Measurements from ENCODE around the gene ADRA2C. TPM values are rescaled to one million over a fixed set of nuclear protein-coding genes. Genes with fewer than 3 reads are reported as not detected.

Gene ADRA2C
- total RNA-seq, 4 donors from 2014 or later = 0.61 to 4.6 (median 3.6) TPM

- no peaks in the 10 kb centered on the region for H3K9me3 ChIP-seq
- no peak overlapping the region for H3K27ac ChIP-seq
- H3K4me3 ChIP-seq = no peak overlapping the region
- WGBS, 2 donors = 13 to 16% methylated on average over 14 of the region's 14 CpGs
- TF ChIP-seq CTCF (IDR thresholded peaks at IDR 0.05) = no peak
- no peak for TF ChIP-seq POLR2A (IDR thresholded peaks at IDR 0.05)
- no peak for DNase-seq
- intact Hi-C loops (cut with DNase I) = no loop called here
- no peaks in the 10 kb centered on the region for H3K36me3 ChIP-seq
- peaks cover 0 to 84% (median 0%) of the 10 kb centered on the region in 4 donors for H3K27me3 ChIP-seq
- no peaks in the 10 kb centered on the region for H3K4me1 ChIP-seq
Observed at GRCh38 chr4:3807822-3808496, 41.8 kb downstream of the ADRA2C start.

GRCh38 chr4:3808597-3808996 lies 42.4 kb downstream of the ADRA2C start:
- no peaks in the 10 kb centered on the region for H3K4me1 ChIP-seq
- no peaks in the 10 kb centered on the region for H3K36me3 ChIP-seq
- DNase-seq = no peak
- no peaks in the 10 kb centered on the region for H3K9me3 ChIP-seq
- no peak overlapping the region for H3K4me3 ChIP-seq
- TF ChIP-seq CTCF (IDR thresholded peaks at IDR 0.05) (no peak), POLR2A (IDR thresholded peaks at IDR 0.05) (no peak)
- no peak overlapping the region for H3K27ac ChIP-seq
- intact Hi-C loops (cut with DNase I) = no loop called here
- peaks cover 0 to 77% (median 0%) of the 10 kb centered on the region in 4 donors for H3K27me3 ChIP-seq
- 55 to 57% methylated on average over 5 of the region's 5 CpGs for WGBS, 2 donors

- H3K4me3 ChIP-seq = no peak overlapping the region
- no peak overlapping the region for H3K27ac ChIP-seq
- DNase-seq = no peak
- TF ChIP-seq CTCF (IDR thresholded peaks at IDR 0.05) (no peak), POLR2A (IDR thresholded peaks at IDR 0.05) (no peak)
- H3K27me3 ChIP-seq = peaks cover 0 to 73% (median 0%) of the 10 kb centered on the region in 4 donors
- no peaks in the 10 kb centered on the region for H3K36me3 ChIP-seq
- H3K9me3 ChIP-seq = no peaks in the 10 kb centered on the region
- WGBS, 2 donors = 84 to 87% methylated on average over 28 to 29 of the region's 29 CpGs
- intact Hi-C loops (cut with DNase I) = no loop called here
- no peaks in the 10 kb centered on the region for H3K4me1 ChIP-seq
Observed at GRCh38 chr4:3809028-3809427, 42.8 kb downstream of the ADRA2C start.

GRCh38 chr4:3809451-3810110 lies 43.4 kb downstream of the ADRA2C start:
- H3K27me3 ChIP-seq = peaks cover 0 to 68% (median 0%) of the 10 kb centered on the region in 4 donors
- no peak for DNase-seq
- intact Hi-C loops (cut with DNase I) = no loop called here

More at GRCh38 chr4:3809451-3810110, 43.4 kb downstream of the ADRA2C start:
- H3K4me3 ChIP-seq = no peak overlapping the region
- no peak overlapping the region for H3K27ac ChIP-seq
- WGBS, 2 donors = 77 to 92% methylated on average over 8 to 16 of the region's 18 CpGs
- H3K9me3 ChIP-seq = no peaks in the 10 kb centered on the region
- no peaks in the 10 kb centered on the region for H3K36me3 ChIP-seq
- no peaks in the 10 kb centered on the region for H3K4me1 ChIP-seq
- TF ChIP-seq POLR2A (IDR thresholded peaks at IDR 0.05) (no peak), CTCF (IDR thresholded peaks at IDR 0.05) (no peak)
